Endothelial cell of umbilical vein (primary cell): ENCODE data around the gene FAM204A. TPM values are rescaled to one million over a fixed set of nuclear protein-coding genes. Genes with fewer than 3 reads are reported as not detected.

ENCODE experiments used
- BruUV-seq: library from RNA; stranded (reverse); fragments of 400-500 nt; replicated peaks from 2 replicates; lab custom pipeline; 2021; lab: Mats Ljungman, UMichigan
- CTCF ChIA-PET: fragments of 300-600, 350-600 bp; sonication (Branson Sonifier 250); formaldehyde crosslinking; loops from one replicate; lab custom pipeline; 2021; ENCODE audit warnings: antibody characterized with exemption, inconsistent platforms; lab: Charles Lee
- POLR2A ChIA-PET: fragments of 300-600, 350-600 bp; sonication (Branson Sonifier 250); formaldehyde crosslinking; loops from one replicate; lab custom pipeline; 2021; ENCODE audit warnings: antibody characterized with exemption, inconsistent platforms; lab: Charles Lee
- DNase-seq: peaks from one replicate; pipeline ENCODE4 v3.0.0-alpha.2; 2011; ENCODE audit warnings: low read depth, low spot score
- FAIRE-seq: peaks from 2 replicates; lab custom pipeline; 2011; peaks lifted over from hg19 to GRCh38; lab: Jason Lieb, UNC
- H2AFZ ChIP-seq: 2 replicates; pipeline ENCODE4 v1.6.0; 2012; ENCODE audit warnings: low read depth, low read length, control low read depth, inconsistent platforms
- H3K27ac ChIP-seq: 2 replicates; pipeline ENCODE4 v1.5.1; 2011; ENCODE audit warnings: low read depth, mild to moderate bottlenecking, control low read depth, low read length, moderate library complexity; ENCODE audit not compliant: insufficient read depth
- H3K27me3 ChIP-seq, 2 experiments: 2 replicates each; pipeline versions ENCODE4 v1.6.0 to v1.6.1; 2011; ENCODE audit warnings: low read length in 2 of 2, mixed read lengths in 1 of 2; ENCODE audit not compliant: control insufficient read depth in 2 of 2, insufficient read depth in 2 of 2
- H3K36me3 ChIP-seq, 2 experiments: 2 replicates in 1 of 2; 3 replicates in 1 of 2; pipeline ENCODE4 v1.5.1; 2011; ENCODE audit warnings: low read length in 2 of 2, mild to moderate bottlenecking in 1 of 2, moderate library complexity in 1 of 2; ENCODE audit not compliant: control insufficient read depth in 2 of 2, insufficient read depth in 2 of 2; ENCODE audit errors: extremely low read depth in 1 of 2
- H3K4me1 ChIP-seq: 3 replicates; pipeline ENCODE4 v1.5.1; 2011; ENCODE audit warnings: mild to moderate bottlenecking, low read length; ENCODE audit not compliant: control insufficient read depth, insufficient read depth; ENCODE audit errors: extremely low read depth
- H3K4me2 ChIP-seq: 2 replicates; pipeline ENCODE4 v1.6.1; 2011; ENCODE audit warnings: low read length, control low read depth, mixed read lengths; ENCODE audit not compliant: insufficient read depth
- H3K4me3 ChIP-seq, 3 experiments: fragments of 200-600 bp in 1 of 3; sonication (generic), shearing (Covaris generic) in 1 of 3; replicated peaks in 1 of 3; 2 replicates each; pipeline ENCODE4 v1.5.1; 2011 to 2016; ENCODE audit warnings: control low read depth in 3 of 3, low read length in 3 of 3, mild to moderate bottlenecking in 2 of 3, inconsistent platforms in 1 of 3, low read depth in 1 of 3, moderate library complexity in 1 of 3; ENCODE audit not compliant: insufficient read depth in 1 of 3
- H3K79me2 ChIP-seq: 2 replicates; pipeline ENCODE4 v1.6.0; 2012; ENCODE audit warnings: low read length, inconsistent platforms; ENCODE audit not compliant: control insufficient read depth, insufficient read depth
- H3K9ac ChIP-seq: replicated peaks from 2 replicates; pipeline ENCODE3; 2011; ENCODE audit warnings: low read length, control low read depth; ENCODE audit not compliant: insufficient read depth; ENCODE audit errors: extremely low read depth
- H3K9me1 ChIP-seq: replicated peaks from 3 replicates; pipeline ENCODE4 v1.6.0; 2011; ENCODE audit warnings: mild to moderate bottlenecking, low read length; ENCODE audit not compliant: control insufficient read depth, insufficient read depth; ENCODE audit errors: extremely low read depth
- H3K9me3 ChIP-seq: replicated peaks from 2 replicates; pipeline ENCODE4 v1.5.1; 2012; ENCODE audit warnings: low read length, inconsistent platforms; ENCODE audit not compliant: control insufficient read depth, insufficient read depth
- H4K20me1 ChIP-seq: replicated peaks from 2 replicates; pipeline ENCODE3; 2011; ENCODE audit warnings: mild to moderate bottlenecking, low read length; ENCODE audit not compliant: control insufficient read depth, insufficient read depth; ENCODE audit errors: extremely low read depth
- FOS ChIP-seq: IDR thresholded peaks from 2 replicates; pipeline ENCODE4 v1.6.1; 2011; ENCODE audit warnings: mild to moderate bottlenecking, low read length, moderate library complexity, borderline replicate concordance; ENCODE audit not compliant: insufficient read depth
- GATA2 ChIP-seq: IDR thresholded peaks from 2 replicates; pipeline ENCODE4 v1.7.0; 2011; ENCODE audit warnings: low read depth, mild to moderate bottlenecking, moderate library complexity, mixed read lengths, low read length; ENCODE audit not compliant: insufficient read length, insufficient read depth
- MYC ChIP-seq: IDR thresholded peaks from one replicate; pipeline ENCODE4 v1.6.1; 2011; ENCODE audit warnings: mild to moderate bottlenecking, low read depth, low read length
- POLR2A ChIP-seq: IDR thresholded peaks from 2 replicates; pipeline ENCODE4 v1.6.1; 2012; ENCODE audit warnings: low read depth, mild to moderate bottlenecking, control low read depth, low read length
- dilution Hi-C: fragments of 300-500 bp; cut with MboI; formaldehyde crosslinking; loops from one replicate; pipeline ENCODE4 v1.15.0; 2019; ENCODE audit warnings: low sequenced_read_pairs; ENCODE audit not compliant: extremely low pct_ligation_motif_present
- intact Hi-C: fragments of 100-400 bp; cut with micrococcal nuclease; formaldehyde crosslinking; loops from one replicate; pipeline ENCODE4 v1.10.0; 2022
- polyA plus RNA-seq, 4 experiments: library from polyadenylated mRNA; depleted of rRNA in 3 of 4; stranded (reverse) in 3 of 4; unstranded in 1 of 4; fragments of >200 nt; gene quantifications; 2 replicates each; pipeline versions ENCODE4 v1.2.1 to v1.2.3, GENCODE V29; 2011 to 2012; ENCODE audit warnings: missing spikeins in 1 of 4
- total RNA-seq: library from RNA; stranded (reverse); gene quantifications from 2 replicates; pipeline ENCODE4 v1.2.3, GENCODE V29; 2021
- TF ChIP-seq, protein P1 (sequence below), 2 donors: IDR thresholded peaks; 1 replicate in 1 of 2; 2 replicates in 1 of 2; pipeline ENCODE4 v1.5.1; 2011; ENCODE audit warnings: low read length in 2 of 2, mild to moderate bottlenecking in 2 of 2, moderate library complexity in 2 of 2, control low read depth in 1 of 2, inconsistent platforms in 1 of 2, low read depth in 1 of 2; ENCODE audit not compliant: insufficient read depth in 1 of 2; ENCODE audit errors: extremely low read depth in 1 of 2

FAM204A gene
- total and polyA plus RNA-seq, 2 donors (not counting 3 experiments of a cell fraction or from before 2014, with no cell fraction given) = 11.1 to 73.7 TPM

DNA sequence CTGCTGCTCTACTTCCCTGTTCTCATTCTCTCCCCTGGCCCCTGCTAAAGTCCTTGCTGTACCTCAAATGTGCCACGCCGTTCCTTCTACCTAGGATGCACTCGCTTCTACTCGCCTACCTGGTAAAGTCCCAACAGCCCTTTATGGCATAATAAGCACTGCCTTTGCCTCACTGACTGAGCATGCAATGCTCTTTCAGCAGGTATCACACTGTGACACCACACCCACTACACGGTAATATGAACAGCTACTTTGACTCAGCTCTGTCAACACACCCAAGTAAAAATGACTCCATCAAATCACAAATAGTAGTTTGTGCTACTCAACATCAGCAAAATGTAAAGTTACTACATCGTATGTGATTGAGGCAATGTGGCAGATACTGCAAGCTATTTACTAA is 37.6 kb downstream of the FAM204A start:
- ChIA-PET POLR2A (no interaction called here), CTCF (interaction anchor here (0.9 kb wide), 1 partner anchor 19 kb away, joined by 3 read pairs; no protein-coding TSS in a partner anchor)
- no TSS peak for BruUV-seq
- intact Hi-C loops = no loop called here
- no peak for TF ChIP-seq POLR2A
- TF ChIP-seq MYC = no peak
- TF ChIP-seq, protein P1, sequence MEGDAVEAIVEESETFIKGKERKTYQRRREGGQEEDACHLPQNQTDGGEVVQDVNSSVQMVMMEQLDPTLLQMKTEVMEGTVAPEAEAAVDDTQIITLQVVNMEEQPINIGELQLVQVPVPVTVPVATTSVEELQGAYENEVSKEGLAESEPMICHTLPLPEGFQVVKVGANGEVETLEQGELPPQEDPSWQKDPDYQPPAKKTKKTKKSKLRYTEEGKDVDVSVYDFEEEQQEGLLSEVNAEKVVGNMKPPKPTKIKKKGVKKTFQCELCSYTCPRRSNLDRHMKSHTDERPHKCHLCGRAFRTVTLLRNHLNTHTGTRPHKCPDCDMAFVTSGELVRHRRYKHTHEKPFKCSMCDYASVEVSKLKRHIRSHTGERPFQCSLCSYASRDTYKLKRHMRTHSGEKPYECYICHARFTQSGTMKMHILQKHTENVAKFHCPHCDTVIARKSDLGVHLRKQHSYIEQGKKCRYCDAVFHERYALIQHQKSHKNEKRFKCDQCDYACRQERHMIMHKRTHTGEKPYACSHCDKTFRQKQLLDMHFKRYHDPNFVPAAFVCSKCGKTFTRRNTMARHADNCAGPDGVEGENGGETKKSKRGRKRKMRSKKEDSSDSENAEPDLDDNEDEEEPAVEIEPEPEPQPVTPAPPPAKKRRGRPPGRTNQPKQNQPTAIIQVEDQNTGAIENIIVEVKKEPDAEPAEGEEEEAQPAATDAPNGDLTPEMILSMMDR (IDR thresholded peaks at IDR 0.05; ENCODE audit: extremely low read depth in 1 of 2, insufficient read depth in 1 of 2, low read depth in 1 of 2, low read length in 2 of 2) = no peak
- TF ChIP-seq GATA2 = no peak
- H3K9me3 ChIP-seq = no peaks in the 10 kb centered on the region
- FAIRE-seq (no peak), DNase-seq (no peak)
- peaks cover 5 to 12% of the 10 kb centered on the region in 2 experiments for H3K36me3 ChIP-seq
- H3K4me2 ChIP-seq = no peak overlapping the region
- dilution Hi-C loops = no loop called here
- no peak overlapping the region for H2AFZ ChIP-seq
- no peak overlapping the region for H3K9ac ChIP-seq
- H3K27ac ChIP-seq = no peak overlapping the region
- no peaks in the 10 kb centered on the region for H4K20me1 ChIP-seq
- H3K27me3 ChIP-seq = no peaks in the 10 kb centered on the region
- H3K4me3 ChIP-seq = no peak overlapping the region
- no peaks in the 10 kb centered on the region for H3K4me1 ChIP-seq
- no peaks in the 10 kb centered on the region for H3K79me2 ChIP-seq
- no peaks in the 10 kb centered on the region for H3K9me1 ChIP-seq

DNA sequence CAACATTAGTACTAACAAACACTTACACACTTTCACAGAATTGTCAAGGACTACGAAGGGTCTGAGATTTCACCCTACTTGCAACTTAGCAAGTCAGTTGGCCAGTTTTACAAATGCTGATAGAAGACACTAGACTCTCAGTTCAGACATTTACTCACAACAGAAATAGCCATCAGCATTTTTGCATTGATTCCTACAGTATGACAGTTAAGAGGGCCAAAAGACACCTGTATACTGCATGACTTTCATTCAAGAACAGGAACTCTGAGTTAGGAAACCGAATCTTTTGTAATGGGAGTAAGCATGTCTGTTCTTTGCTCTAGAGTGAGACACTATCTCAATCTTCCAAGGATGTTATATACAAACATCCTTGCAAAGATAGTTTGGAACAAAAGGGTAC is 40.9 kb downstream of the FAM204A start:
- TF ChIP-seq FOS = no peak
- Histone ChIP-seq H3K4me1 (no peaks in the 10 kb centered on the region), H3K36me3 (peaks cover 0 to 6% of the 10 kb centered on the region in 2 experiments), H3K4me2 (no peak overlapping the region), H3K9me1 (no peaks in the 10 kb centered on the region), H2AFZ (no peak overlapping the region), H3K27me3 (peaks cover 0 to 1% of the 10 kb centered on the region in 2 experiments), H3K9me3 (no peaks in the 10 kb centered on the region), H3K79me2 (no peaks in the 10 kb centered on the region), H4K20me1 (no peaks in the 10 kb centered on the region), H3K9ac (no peak overlapping the region), H3K27ac (no peak overlapping the region), H3K4me3 (no peak overlapping the region)
- dilution Hi-C loops (no loop called here), intact Hi-C loops (no loop called here)
- POLR2A ChIA-PET = no interaction called here
- no TSS peak for BruUV-seq
- DNase-seq = no peak
- CTCF ChIA-PET = no interaction called here
- no peak for FAIRE-seq
